Endodermal cell (in vitro differentiated cells): ENCODE data around the gene MRPL22. TPM values are rescaled to one million over a fixed set of nuclear protein-coding genes. Genes with fewer than 3 reads are reported as not detected.

ENCODE experiments used
- DNase-seq: peaks from one replicate; pipeline ENCODE4 v3.0.0-alpha.2; 2017
- H3K27ac ChIP-seq: 2 replicates; pipeline ENCODE4 v1.5.1; 2013; ENCODE audit warnings: mild to moderate bottlenecking, low read depth, low read length, moderate library complexity
- H3K27me3 ChIP-seq: 2 replicates; pipeline ENCODE4 v1.6.1; 2013; ENCODE audit warnings: mild to moderate bottlenecking, low read length, moderate library complexity; ENCODE audit not compliant: insufficient read depth, control insufficient read depth, poor library complexity, severe bottlenecking
- H3K36me3 ChIP-seq: 2 replicates; pipeline ENCODE4 v1.7.0; 2013; ENCODE audit warnings: mild to moderate bottlenecking, low read length, moderate library complexity; ENCODE audit not compliant: control insufficient read depth, insufficient read depth
- H3K4me1 ChIP-seq: one replicate; pipeline ENCODE4 v1.7.0; 2013; ENCODE audit warnings: low read length; ENCODE audit not compliant: control insufficient read depth, insufficient read depth
- H3K4me3 ChIP-seq: 2 replicates; pipeline ENCODE4 v1.5.1; 2013; ENCODE audit warnings: mild to moderate bottlenecking, low read length, moderate library complexity
- H3K9ac ChIP-seq: 2 replicates; pipeline ENCODE4 v1.6.1; 2013; ENCODE audit warnings: mild to moderate bottlenecking, low read length, moderate library complexity; ENCODE audit not compliant: poor library complexity, severe bottlenecking; ENCODE audit errors: extremely low read depth
- H3K9me3 ChIP-seq: 2 replicates; pipeline ENCODE4 v1.6.1; 2013; ENCODE audit warnings: mild to moderate bottlenecking, low read length, moderate library complexity; ENCODE audit not compliant: control insufficient read depth
- H3K27ac Mint-ChIP-seq: 2 replicates; pipeline ENCODE4 v1.8.0; 2020; ENCODE audit warnings: mixed read lengths
- H3K27me3 Mint-ChIP-seq: 2 replicates; pipeline ENCODE4 v1.8.0; 2021; ENCODE audit warnings: mild to moderate bottlenecking, mixed read lengths; ENCODE audit not compliant: insufficient read depth
- H3K36me3 Mint-ChIP-seq: 2 replicates; pipeline ENCODE4 v1.8.0; 2020; ENCODE audit warnings: low read depth, mixed read lengths
- H3K4me1 Mint-ChIP-seq: 2 replicates; pipeline ENCODE4 v1.8.0; 2020; ENCODE audit warnings: mixed read lengths
- H3K4me3 Mint-ChIP-seq: 2 replicates; pipeline ENCODE4 v1.8.0; 2020; ENCODE audit warnings: mild to moderate bottlenecking, moderate library complexity, mixed read lengths
- H3K9me3 Mint-ChIP-seq: 2 replicates; pipeline ENCODE4 v1.8.0; 2020; ENCODE audit warnings: mild to moderate bottlenecking, mixed read lengths
- CTCF ChIP-seq: fragments of 200-600 bp; sonication (generic); conservative IDR thresholded peaks from 2 replicates; pipeline ENCODE4 v1.5.0; 2021; ENCODE audit warnings: antibody characterized with exemption, mild to moderate bottlenecking
- WGBS, 2 experiments: methylation state at CpG; one replicate each; pipeline versions ENCODE4 v1.1.5 to v1.1.7; 2013; ENCODE audit warnings: missing lambda C conversion rate in 2 of 2, mixed read lengths in 1 of 2; ENCODE audit not compliant: insufficient coverage in 1 of 2, insufficient read length in 1 of 2; 5-methylcytosine and 5-hydroxymethylcytosine counted together
- total RNA-seq, 2 donors: library from RNA; stranded (reverse); fragmentation: NEBNext Ultra II Directional in 1 of 2; extraction: Animal tissue kit (Norgen Biotek cat#: 25700) in 1 of 2; gene quantifications; 2 replicates in 1 of 2; 3 replicates in 1 of 2; pipeline ENCODE4 v1.2.1, GENCODE V29; 2021

MRPL22 gene
- total RNA-seq, 2 donors from 2014 or later = 84.3 to 96.6 TPM

- Histone ChIP-seq H3K9me3 (no peaks in the 10 kb centered on the region), H3K4me1 (peaks cover 4% of the 10 kb centered on the region), H3K27me3 (no peaks in the 10 kb centered on the region), H3K36me3 (peaks cover 16% of the 10 kb centered on the region), H3K27ac (no peak overlapping the region), H3K9ac (peak overlapping the region; percentile 70), H3K4me3 (peak overlapping the region; percentile 98)
- WGBS, 2 experiments = 90 to 96% methylated on average over 3 to 9 of the region's 9 CpGs
- H3K36me3 Mint-ChIP-seq = peaks cover 5% of the 10 kb centered on the region
- peaks cover 24% of the 10 kb centered on the region for H3K4me1 Mint-ChIP-seq
- TF ChIP-seq CTCF = no peak
- peak overlapping the region; percentile 96 for H3K27ac Mint-ChIP-seq
- H3K27me3 Mint-ChIP-seq = no peaks in the 10 kb centered on the region
- H3K9me3 Mint-ChIP-seq = no peaks in the 10 kb centered on the region
- DNase-seq = no peak
- H3K4me3 Mint-ChIP-seq = peak overlapping the region; percentile 92
Measured at GRCh38 chr5:154940375-154940771, 500 bp upstream of the MRPL22 start.

DNA sequence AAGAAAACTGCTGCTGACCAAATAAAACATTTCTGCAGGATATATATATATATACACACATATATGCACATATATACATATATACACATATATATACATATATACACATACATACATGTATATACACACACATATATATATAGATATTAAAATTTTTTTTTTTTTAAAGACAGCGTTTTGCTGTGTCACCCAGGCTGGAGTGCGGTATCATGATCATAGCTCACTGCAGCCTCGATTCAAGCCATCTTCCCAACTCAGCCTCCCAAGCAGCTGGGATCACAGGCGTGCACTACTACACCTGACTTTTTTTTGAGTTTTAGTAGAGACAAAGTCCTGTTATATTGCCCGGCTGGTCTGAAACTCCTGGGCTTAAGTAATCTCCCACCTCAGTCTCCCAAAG is 2.7 kb downstream of the MRPL22 start:
- Histone ChIP-seq H3K4me3 (peak overlapping the region; percentile 98), H3K4me1 (peaks cover 5% of the 10 kb centered on the region), H3K36me3 (peaks cover 40% of the 10 kb centered on the region), H3K9me3 (no peaks in the 10 kb centered on the region), H3K27ac (no peak overlapping the region), H3K9ac (no peak overlapping the region), H3K27me3 (no peaks in the 10 kb centered on the region)
- peak overlapping the region; percentile 20 for H3K27ac Mint-ChIP-seq
- H3K36me3 Mint-ChIP-seq = peaks cover 5% of the 10 kb centered on the region
- no peak for TF ChIP-seq CTCF
- no peaks in the 10 kb centered on the region for H3K27me3 Mint-ChIP-seq
- H3K9me3 Mint-ChIP-seq = no peaks in the 10 kb centered on the region
- H3K4me1 Mint-ChIP-seq = peaks cover 22% of the 10 kb centered on the region
- no peak for DNase-seq
- peak overlapping the region; percentile 92 for H3K4me3 Mint-ChIP-seq
- WGBS, 2 experiments = 89 to 93% methylated on average over 4 to 5 of the region's 5 CpGs

DNA sequence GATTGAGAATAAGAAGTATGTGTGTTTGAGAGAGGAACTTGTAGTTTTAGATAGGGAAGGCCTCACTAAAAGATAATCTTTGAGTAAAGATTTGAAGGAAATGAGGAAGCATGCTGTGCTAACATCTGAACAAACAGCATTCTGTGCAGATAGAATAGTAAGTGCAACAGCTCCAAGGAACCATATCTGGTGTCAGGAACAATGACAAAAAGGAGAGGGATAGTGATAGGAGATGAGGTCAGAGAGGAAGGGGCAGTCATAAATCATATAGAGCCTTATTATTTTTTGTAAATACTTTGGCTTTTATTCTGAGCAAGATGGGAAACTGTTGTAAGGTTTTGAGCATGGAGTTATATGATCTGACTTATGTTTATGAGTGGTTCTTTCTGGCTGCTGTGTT is 3.8 kb downstream of the MRPL22 start:
- Mint-ChIP-seq H3K4me1 (peaks cover 24% of the 10 kb centered on the region), H3K4me3 (no peak overlapping the region), H3K36me3 (peaks cover 5% of the 10 kb centered on the region), H3K9me3 (no peaks in the 10 kb centered on the region), H3K27me3 (no peaks in the 10 kb centered on the region), H3K27ac (no peak overlapping the region)
- no peak for DNase-seq
- H3K36me3 ChIP-seq = peaks cover 49% of the 10 kb centered on the region
- no peaks in the 10 kb centered on the region for H3K9me3 ChIP-seq
- no peak overlapping the region for H3K27ac ChIP-seq
- peaks cover 13% of the 10 kb centered on the region for H3K4me1 ChIP-seq
- no peak overlapping the region for H3K9ac ChIP-seq
- peak overlapping the region; percentile 74 for H3K4me3 ChIP-seq
- TF ChIP-seq CTCF = no peak
- no peaks in the 10 kb centered on the region for H3K27me3 ChIP-seq
